ENCODE measurements around the gene PLD6.
"Not testable (repeated sequence)": the region's sequence is repeated elsewhere in the genome, so short reads cannot be mapped to it uniquely, and the experiment has no call there.

PLD6 gene

GRCh38 chr17:17206124-17206912 is at the start of gene PLD6:
TSS of gene PLD6 (minus strand) at chr17:17206333. CDS start at chr17:17206286, 47 bp downstream.
- peak; percentile 79 for DNase-seq (ENCODE audit: low spot score)

- not testable (repeated sequence) for DNase-seq (ENCODE audit: low spot score)
Measured at GRCh38 chr17:17255689-17256088, 49.6 kb upstream of the PLD6 start.

GRCh38 chr17:17254036-17254435 is 47.9 kb upstream of the PLD6 start:
- DNase-seq (ENCODE audit: low spot score), result no peak

GRCh38 chr17:17253406-17253805 is 47.3 kb upstream of the PLD6 start:
- DNase-seq (ENCODE audit: low spot score), result no peak

GRCh38 chr17:17252149-17252661 is 46.1 kb upstream of the PLD6 start:
- DNase-seq (ENCODE audit: low spot score), result no peak

- no peak for DNase-seq (ENCODE audit: low spot score)
Measured at GRCh38 chr17:17246879-17247278, 40.7 kb upstream of the PLD6 start.

- no peak for DNase-seq (ENCODE audit: low spot score)
Measured at GRCh38 chr17:17243163-17243562, 37.0 kb upstream of the PLD6 start.

- DNase-seq (ENCODE audit: low spot score), result no peak
Measured at GRCh38 chr17:17242246-17242645, 36.1 kb upstream of the PLD6 start.

- no peak for DNase-seq (ENCODE audit: low spot score)
Measured at GRCh38 chr17:17241656-17242055, 35.5 kb upstream of the PLD6 start.

- DNase-seq (ENCODE audit: low spot score), result no peak
Measured at GRCh38 chr17:17239832-17240231, 33.7 kb upstream of the PLD6 start.

GRCh38 chr17:17237026-17237799 is 31.1 kb upstream of the PLD6 start, which contains the start of gene FLCN:
TSS of gene FLCN (minus strand) at chr17:17237168. CDS start at chr17:17228137, 9,031 bp downstream.
- DNase-seq (ENCODE audit: low spot score), result peak; percentile 91

- no peak for DNase-seq (ENCODE audit: low spot score)
Measured at GRCh38 chr17:17236295-17237025, 30.3 kb upstream of the PLD6 start.

GRCh38 chr17:17235212-17236174 is 29.4 kb upstream of the PLD6 start:
- DNase-seq (ENCODE audit: low spot score), result no peak

GRCh38 chr17:17232303-17232621 is 26.1 kb upstream of the PLD6 start:
- no peak for DNase-seq (ENCODE audit: low spot score)

GRCh38 chr17:17231621-17232302 is 25.6 kb upstream of the PLD6 start:
- DNase-seq (ENCODE audit: low spot score), result no peak

- no peak for DNase-seq (ENCODE audit: low spot score)
Measured at GRCh38 chr17:17229416-17230384, 23.6 kb upstream of the PLD6 start.

- DNase-seq (ENCODE audit: low spot score), result no peak
Measured at GRCh38 chr17:17228521-17229279, 22.6 kb upstream of the PLD6 start.
